Posterior cingulate gyrus (tissue), 11 donors: ENCODE results near the gene TPP1.
A peak's percentile ranks its signal among the peaks of the same experiment; 100 is the strongest.

Experiments used
- DNase-seq, 10 donors: peaks; one replicate each; pipeline versions ENCODE4 v3.0.0 to v3.0.0-alpha.2; 2020 to 2021; ENCODE audit warnings: mixed read lengths in 3 of 10
- intact Hi-C: fragments of 100-400 bp; cut with DNase I; formaldehyde crosslinking; loops from one replicate; pipeline ENCODE4 v1.15.1; 2023

Gene TPP1

DNA sequence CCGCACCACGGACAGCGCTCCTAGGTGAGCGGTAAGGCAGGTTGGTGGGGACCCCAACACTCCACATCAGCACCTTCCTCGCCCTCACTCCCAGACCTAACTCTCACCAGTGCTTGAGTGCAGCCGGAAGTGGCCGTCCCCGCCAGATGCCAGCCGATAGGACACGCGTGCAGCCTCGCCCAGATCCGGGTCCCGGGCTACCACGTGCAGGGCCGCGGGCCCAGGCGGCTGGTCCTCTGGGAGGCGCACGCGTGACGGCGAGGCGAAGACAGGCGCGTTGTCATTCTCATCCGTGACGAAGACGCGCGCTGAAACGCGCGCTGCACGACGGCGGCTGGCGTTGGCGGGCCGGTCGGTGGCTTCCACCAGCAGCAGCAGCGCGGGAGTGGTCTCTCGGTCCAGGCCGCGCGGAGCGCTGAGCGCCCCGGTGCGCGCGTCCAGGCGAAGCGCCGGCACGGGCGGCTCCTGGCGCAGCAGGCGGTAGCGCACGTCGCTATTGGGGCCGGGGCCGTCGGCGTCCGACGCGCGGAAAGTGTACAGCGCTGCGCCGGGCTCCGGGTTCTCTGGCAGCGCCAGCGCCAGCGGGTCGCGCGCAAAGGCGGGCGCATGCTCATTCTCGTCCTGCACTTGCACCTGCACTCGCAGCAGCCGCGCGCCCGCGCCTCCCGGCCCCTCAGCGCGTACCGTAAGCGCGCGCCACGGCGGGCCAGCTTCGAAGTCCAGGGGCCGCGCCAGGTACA lies 10.8 kb upstream of the TPP1 start:
- DNase-seq, result peak in 1 of 10 donors; percentile 89
- intact Hi-C loops, result no loop called here

DNA sequence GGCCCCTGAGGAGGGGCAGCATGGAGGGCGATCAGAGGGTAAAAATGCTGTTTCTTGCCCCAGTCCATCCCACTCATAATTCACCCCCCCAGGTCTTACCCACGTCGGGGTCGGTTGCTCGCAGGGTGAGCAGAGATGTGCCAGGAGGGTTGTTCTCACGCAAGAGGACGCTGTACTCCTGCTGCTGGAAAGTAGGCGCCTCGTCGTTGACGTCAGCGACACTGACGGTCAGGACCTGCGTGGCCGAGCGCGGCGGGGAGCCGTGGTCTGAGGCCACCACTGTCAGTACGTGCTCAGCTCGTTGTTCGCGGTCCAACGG lies 10.3 kb upstream of the TPP1 start:
- intact Hi-C loops, result no loop called here
- no peak for DNase-seq

DNA sequence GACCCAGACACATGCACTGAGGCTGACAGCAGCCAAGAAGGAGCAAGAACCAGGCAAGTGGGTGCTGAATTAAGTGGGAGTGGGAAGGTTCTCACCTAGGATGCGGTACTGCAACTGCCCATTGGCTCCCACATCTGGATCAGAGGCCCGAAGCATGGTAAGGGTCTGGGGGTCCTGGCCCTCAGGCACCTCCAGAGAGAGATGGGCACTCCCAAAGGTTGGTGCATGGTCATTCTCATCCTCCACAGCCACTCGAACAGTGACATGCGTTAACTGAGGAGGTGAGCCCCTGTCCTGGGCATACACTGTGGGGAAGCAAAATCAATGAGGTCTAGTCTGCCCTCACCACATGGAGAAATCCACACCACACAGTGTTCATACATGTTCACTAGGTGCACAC lies 9.3 kb upstream of the TPP1 start:
- no peak for DNase-seq
- intact Hi-C loops, result no loop called here

DNA sequence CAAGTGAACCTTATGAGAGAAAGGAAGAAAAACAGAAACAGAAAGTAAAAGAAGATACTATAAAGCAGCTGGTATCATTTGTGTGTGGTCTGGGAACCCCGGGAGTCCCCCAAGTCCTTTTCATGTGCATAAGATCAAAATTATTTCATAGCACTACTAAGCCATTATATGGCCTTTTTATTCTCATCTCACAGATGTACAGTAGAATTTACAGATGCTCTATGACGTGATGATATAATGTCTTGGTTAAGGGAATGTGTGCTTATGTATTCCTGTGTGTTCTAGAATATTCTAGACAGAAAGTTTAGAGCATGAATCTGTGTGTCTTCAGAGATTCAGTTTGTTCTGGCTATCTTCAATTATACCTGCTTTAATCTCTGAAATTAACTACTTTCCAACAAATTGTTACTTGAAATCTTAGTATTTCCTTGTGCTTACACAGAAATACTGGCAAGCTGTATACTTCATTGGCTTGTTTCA lies 8.6 kb upstream of the TPP1 start:
- intact Hi-C loops, result no loop called here
- DNase-seq, result no peak

DNA sequence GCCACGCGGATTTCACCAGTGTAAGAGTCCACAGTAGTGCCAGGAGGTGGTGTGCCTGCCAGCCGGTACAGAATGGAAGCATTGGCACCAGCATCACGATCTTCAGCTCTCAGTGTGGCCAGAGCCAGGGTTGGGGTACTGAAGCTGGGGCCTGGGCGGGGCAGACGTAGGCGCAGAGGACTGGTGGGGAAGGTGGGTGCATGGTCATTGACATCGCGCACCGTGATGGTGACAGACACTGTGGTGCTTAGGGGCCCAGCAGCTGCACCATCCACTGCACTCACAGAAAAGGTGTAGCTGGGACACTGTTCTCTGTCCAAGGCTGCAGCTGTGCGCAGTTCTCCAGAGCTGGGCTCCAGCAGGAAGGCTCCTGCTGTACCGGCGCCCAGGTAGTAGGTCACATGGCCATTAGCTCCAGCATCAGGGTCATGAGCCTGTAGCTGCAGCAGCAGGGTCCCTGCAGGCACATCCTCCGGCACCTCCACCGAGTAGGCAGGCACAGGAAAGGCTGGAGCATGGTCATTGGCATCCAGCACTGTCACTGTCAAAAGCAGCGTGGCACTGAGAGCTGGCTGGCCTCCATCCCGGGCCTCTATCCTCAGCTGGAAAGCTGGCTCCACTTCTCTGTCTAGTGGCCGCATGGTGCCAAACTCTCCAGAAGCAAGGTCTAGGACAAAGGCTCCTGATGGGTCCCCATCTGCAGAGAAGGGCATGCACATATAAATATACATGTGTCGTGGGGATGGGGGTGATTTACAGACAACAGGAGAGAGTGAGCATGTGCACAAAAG lies 7.9 kb upstream of the TPP1 start:
- DNase-seq, result peak in 9 of 10 donors; percentile 39 to 92 (median 47)
- intact Hi-C loops, result no loop called here

GRCh38 chr11:6625832-6626420 lies 6.7 kb upstream of the TPP1 start:
- DNase-seq, result peak in 2 of 10 donors; percentile 53 to 59
- intact Hi-C loops, result no loop called here

GRCh38 chr11:6625156-6625831 lies 6.1 kb upstream of the TPP1 start:
- peak in 2 of 10 donors; percentile 54 to 73 for DNase-seq
- intact Hi-C loops, result no loop called here

DNA sequence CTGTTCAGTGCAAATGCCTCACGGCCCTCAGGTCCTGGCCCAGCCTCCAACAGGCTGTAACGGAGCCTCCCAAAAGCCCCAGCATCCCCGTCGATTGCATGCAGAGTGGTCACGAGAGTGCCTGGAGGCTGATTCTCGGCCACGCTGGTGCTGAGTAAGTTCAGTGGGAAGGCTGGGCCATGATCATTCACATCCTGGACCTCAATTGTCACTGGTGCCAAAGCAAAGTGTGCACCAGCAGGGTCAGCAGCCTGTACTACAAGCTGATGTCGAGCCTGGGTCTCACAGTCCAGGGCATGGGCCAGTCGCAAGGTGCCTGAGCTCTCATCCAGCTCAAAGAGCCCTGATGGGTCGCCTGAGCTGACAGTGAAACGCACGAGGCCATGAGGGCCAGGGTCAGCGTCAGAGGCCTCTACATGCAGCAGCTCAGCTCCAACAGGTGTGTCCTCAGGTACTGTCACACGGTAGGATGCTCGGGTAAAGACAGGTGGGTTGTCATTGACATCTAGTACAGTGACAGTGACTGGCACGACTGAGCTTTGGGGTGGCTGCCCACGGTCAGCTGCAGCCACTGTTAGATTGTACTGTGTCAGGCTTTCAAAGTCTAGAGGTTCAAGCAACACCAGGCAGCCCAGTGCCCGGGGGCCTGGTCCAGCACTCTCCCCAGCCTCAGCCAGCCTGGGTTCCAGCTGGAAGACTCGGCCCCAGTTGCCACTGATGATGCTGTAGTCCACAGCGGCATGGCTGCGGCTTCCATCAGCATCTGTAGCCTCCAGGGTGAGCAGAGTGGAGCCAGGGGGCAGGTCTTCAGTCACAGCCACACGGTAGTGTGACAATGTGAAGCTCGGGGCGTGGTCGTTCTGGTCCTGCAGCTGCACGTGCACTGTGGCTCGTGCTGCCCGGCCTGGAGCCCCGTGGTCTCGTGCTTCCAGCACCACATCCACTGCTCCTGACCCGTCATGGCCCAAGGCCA lies 4.5 kb upstream of the TPP1 start:
- intact Hi-C loops, result no loop called here
- peak in 3 of 10 donors; percentile 57 to 76 (median 73) for DNase-seq

DNA sequence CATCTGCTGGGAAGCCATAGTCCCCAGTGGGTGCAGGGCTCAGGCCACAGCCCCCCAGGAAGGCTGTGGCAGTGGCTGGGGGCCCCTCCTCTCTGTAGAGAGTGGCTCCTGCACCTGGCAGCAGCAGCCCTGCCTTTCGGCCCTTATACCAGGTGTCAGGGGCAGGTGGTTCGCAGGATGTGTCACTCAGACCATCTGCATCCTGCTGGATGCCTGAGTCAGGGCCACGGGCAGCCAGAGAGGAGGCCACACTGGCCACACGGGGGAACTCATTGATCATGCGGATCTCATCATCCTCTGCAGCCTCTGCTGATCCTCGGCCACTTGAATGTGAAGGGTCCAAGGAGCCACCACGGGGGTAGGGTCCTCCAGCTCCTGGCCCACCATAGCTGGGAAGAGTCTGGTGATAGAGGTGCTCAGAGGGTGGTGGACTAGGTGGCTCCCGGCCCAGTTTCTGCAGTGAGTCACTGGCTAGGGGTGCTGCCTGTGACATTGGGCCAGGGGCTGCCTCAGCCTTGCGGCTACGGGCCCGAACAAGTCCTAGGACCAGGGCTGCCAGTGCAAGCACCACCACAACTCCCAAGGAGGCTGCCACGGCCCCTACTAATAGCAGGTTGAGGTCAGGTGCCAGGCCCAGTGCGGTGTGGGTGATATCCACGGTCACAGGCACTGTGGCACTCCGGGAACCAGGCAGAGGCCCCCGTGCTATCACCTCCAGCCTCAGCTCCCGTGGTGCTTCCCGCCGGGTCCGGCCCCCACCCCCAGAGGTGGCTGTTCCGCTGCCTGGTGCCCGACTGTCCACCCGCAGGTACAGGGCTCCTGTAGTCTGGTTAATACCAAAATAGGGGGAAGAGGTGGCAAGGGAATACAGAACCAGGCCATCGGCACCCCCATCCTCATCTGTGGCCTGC lies 3.3 kb upstream of the TPP1 start:
- DNase-seq, result peak in 3 of 10 donors; percentile 58 to 75 (median 63)
- intact Hi-C loops, result no loop called here

- DNase-seq, result peak in 2 of 10 donors; percentile 65 to 71
- intact Hi-C loops, result no loop called here
Measured at GRCh38 chr11:6621711-6622211, 2.5 kb upstream of the TPP1 start.

- intact Hi-C loops, result no loop called here
- no peak for DNase-seq
Measured at GRCh38 chr11:6620636-6621035, 1.4 kb upstream of the TPP1 start.

DNA sequence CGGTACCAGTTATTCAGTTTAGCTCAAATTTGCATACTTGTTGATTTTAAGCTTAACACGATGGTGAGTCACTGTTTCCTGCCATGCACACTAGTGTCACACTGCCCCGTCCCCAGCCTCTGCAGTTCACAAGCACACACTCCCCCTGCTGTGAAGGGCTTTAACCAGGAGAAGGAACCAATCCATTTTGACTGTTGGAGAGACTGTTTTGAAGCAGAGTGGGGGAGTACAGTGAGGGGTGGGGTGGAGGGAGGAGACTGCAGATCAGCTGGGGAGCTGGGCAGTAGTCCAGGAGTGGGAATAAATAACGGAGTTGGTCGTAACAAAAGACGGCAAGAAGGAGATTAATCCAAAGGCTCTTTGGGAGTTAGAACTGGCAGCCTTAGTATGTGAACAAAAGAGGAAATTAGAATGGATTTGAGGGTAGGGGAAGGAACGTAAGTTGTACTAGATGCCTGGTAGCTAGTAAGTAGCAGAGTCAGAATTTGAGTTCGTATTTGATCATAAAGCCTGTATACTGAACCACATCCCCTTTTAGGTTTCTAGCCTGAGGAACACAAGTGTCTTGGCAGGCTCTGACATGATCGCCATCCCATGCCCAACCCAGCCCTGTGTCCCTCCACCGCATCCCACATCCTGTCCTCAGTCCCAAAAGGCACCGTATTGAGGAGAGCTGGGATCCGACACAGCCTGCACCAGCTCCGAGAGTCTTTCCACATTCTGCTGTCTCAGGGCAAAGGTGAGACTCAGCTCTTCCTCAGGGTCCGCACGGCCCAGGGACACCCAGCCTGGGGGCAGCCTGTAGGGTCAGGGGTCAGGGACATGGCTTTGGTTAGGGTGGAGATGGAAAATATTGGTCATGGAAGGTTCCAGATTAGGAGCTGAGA lies 862 bp downstream of the TPP1 start:
- intact Hi-C loops, result loop anchor here (1.0 to 5.0 kb wide), 2 partner anchors 65 to 86 kb away; partner anchors contain the start of gene MRPL17
- peak in 7 of 10 donors; percentile 45 to 89 (median 50) for DNase-seq

GRCh38 chr11:6617315-6617781 lies 1.9 kb downstream of the TPP1 start:
- intact Hi-C loops, result loop anchor here (5.0 kb wide), 1 partner anchor 85 kb away; no protein-coding TSS in a partner anchor
- peak in 2 of 10 donors; percentile 41 to 65 for DNase-seq

- intact Hi-C loops, result loop anchor here (5.0 kb wide), 1 partner anchor 84 kb away; no protein-coding TSS in a partner anchor
Measured at GRCh38 chr11:6616596-6617250, 2.5 kb downstream of the TPP1 start.

DNA sequence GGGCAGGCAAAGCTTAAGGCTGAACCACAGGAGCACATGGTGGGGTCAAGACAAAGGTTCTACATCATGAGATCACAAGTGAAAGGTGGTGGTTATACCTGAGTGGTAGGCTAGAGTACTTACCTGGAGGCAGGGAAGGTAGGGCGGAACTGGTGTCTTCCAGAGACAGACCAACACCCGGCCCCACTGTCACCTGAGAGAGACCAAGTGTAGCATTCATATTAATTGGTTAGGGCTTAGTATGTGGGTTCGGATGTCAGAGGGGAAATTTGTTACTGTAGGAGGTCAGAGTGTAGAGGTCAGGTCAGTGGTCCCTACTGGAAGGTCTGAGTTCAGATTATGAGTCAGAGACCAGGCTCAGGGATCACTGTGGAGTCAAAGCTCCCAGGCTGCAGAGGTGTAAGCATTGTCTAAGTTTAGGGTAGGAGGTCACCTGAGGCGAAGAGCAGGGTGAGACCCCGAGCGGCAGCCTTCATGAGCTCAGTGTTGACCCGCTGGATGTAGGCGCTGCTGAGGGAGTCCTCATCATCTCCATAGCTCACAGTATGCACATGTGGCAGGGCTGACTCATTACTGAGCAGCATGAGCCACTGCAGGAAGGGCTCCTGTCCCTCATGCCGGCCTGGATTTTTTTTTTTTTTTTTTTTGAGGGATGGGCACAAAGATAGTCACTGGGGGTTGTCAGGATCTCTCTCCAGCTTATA lies 3.2 kb downstream of the TPP1 start:
- intact Hi-C loops, result loop anchor here (5.0 kb wide), 1 partner anchor 84 kb away; no protein-coding TSS in a partner anchor
- DNase-seq, result peak in 1 of 10 donors; percentile 59

More at GRCh38 chr11:6616596-6617250, 2.5 kb downstream of the TPP1 start:
- peak in 1 of 10 donors; percentile 67 for DNase-seq

DNA sequence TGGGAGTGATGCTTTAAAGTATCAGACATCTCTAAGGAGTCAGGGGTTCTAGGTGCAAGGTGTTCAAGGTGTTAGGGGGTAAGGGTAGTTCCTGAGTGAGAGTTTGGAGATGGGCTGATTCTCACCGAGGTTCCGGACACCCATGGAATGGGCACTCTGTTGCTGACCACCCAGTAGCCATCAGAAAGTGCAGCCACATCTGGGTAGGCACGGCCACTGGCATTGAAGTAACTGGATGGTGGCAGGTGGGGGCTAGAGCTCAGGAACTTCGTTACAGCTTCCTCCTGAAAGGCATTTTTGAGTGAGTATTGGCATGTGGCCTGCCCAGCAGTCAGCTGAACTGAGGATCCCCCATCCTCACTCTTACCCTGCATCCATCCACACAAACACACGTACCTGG lies 4.2 kb downstream of the TPP1 start:
- intact Hi-C loops, result loop anchor here (5.0 kb wide), 1 partner anchor 83 kb away; no protein-coding TSS in a partner anchor
- DNase-seq, result peak in 2 of 10 donors; percentile 8 to 59
